OCI-M1 (cell line): ENCODE data around the gene KDELR3.

Source experiments
- DNase-seq: peaks from one replicate; lab custom pipeline; 2025; lab: John Stamatoyannopoulos, UW

KDELR3 gene

GRCh38 chr22:38482662-38483308, 14.9 kb downstream of the KDELR3 start:
- DNase-seq: no peak

GRCh38 chr22:38484244-38484643, 16.3 kb downstream of the KDELR3 start:
- no peak for DNase-seq

GRCh38 chr22:38485783-38486182, 17.9 kb downstream of the KDELR3 start:
- DNase-seq: no peak

GRCh38 chr22:38487946-38488345, 20.1 kb downstream of the KDELR3 start:
- no peak for DNase-seq

GRCh38 chr22:38489142-38489541, 21.2 kb downstream of the KDELR3 start:
- no peak for DNase-seq

- no peak for DNase-seq
These were observed 21.8 kb downstream of the KDELR3 start for GRCh38 chr22:38489561-38490145.

- no peak for DNase-seq
These were observed 22.6 kb downstream of the KDELR3 start for GRCh38 chr22:38490475-38490874.

- peak; percentile 29 for DNase-seq
These were observed 23.0 kb downstream of the KDELR3 start for GRCh38 chr22:38490915-38491314.

GRCh38 chr22:38491707-38492348, 23.9 kb downstream of the KDELR3 start:
- no peak for DNase-seq

- no peak for DNase-seq
These were observed 26.6 kb downstream of the KDELR3 start for GRCh38 chr22:38494498-38494897.

GRCh38 chr22:38494939-38495338, 27.0 kb downstream of the KDELR3 start:
- DNase-seq: no peak

- no peak for DNase-seq
These were observed 30.0 kb downstream of the KDELR3 start for GRCh38 chr22:38497869-38498268.

GRCh38 chr22:38501797-38502672, 34.1 kb downstream of the KDELR3 start:
- DNase-seq: no peak

GRCh38 chr22:38503021-38503420, 35.1 kb downstream of the KDELR3 start:
- no peak for DNase-seq

- DNase-seq: peak; percentile 77
These were observed 37.0 kb downstream of the KDELR3 start for GRCh38 chr22:38504731-38505540.

- peak; percentile 73 for DNase-seq
These were observed 37.7 kb downstream of the KDELR3 start for GRCh38 chr22:38505541-38506117.

- peak; percentile 98 for DNase-seq
These were observed 38.4 kb downstream of the KDELR3 start, which contains the start of gene DDX17 for GRCh38 chr22:38506118-38506962. DDX17 (minus strand) TSS chr22:38506311.

- DNase-seq: no peak
These were observed 42.6 kb downstream of the KDELR3 start for GRCh38 chr22:38510416-38510970.

GRCh38 chr22:38513063-38513462, 45.2 kb downstream of the KDELR3 start:
- peak; percentile 43 for DNase-seq

- DNase-seq: no peak
These were observed 50.7 kb downstream of the KDELR3 start for GRCh38 chr22:38518620-38519019.
